A549 treated with GW870086 at 1 μM for 4 hours (cell line): ENCODE results near the gene ERCC1. TPM values are rescaled to one million over a fixed set of nuclear protein-coding genes. Genes with fewer than 3 reads are reported as not detected.

Experiments
- total RNA-seq: library from RNA; stranded (reverse); fragments of 200-300 nt; extraction: Qiagen RNA extraction; gene quantifications from 5 replicates; pipeline ENCODE4 v1.2.3, GENCODE V29; 2022; ENCODE audit warnings: low read depth

Gene ERCC1
- 146 to 178 TPM (median 168 TPM) in 5 replicates for total RNA-seq

DNA sequence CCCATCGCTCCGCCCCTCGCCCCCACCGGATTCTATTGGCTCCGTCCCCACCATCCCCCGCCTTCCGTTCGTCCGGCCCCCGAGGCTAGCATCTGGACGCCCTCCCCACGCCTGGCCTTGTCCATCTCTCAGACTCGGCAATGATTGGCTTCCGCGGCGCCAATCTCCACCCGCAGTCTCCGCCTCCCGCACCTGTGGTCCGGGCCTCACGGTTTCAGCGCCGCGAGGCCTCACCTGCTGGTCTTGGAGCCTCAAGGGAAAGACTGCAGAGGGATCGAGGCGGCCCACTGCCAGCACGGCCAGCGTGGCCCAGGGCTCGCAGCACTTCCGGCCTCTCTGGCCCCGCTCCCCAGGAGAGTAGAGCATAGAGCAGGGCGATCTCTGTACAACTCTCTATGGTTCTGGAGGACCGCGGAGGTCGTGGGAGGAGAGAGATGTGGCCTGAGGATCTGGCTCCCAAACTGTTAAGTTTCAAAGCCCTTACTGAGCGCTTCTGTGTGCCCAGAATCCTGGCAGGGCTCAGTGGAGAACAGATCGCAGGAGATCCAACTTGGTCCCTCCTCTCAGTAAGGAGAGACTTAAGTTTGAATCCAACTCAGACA is at the start of gene ERCC1:
Gene ERCC1 (minus strand): TSS at position 329 of the 602 bp plus-strand sequence. CDS start 543 bp downstream, outside the sequence.

DNA sequence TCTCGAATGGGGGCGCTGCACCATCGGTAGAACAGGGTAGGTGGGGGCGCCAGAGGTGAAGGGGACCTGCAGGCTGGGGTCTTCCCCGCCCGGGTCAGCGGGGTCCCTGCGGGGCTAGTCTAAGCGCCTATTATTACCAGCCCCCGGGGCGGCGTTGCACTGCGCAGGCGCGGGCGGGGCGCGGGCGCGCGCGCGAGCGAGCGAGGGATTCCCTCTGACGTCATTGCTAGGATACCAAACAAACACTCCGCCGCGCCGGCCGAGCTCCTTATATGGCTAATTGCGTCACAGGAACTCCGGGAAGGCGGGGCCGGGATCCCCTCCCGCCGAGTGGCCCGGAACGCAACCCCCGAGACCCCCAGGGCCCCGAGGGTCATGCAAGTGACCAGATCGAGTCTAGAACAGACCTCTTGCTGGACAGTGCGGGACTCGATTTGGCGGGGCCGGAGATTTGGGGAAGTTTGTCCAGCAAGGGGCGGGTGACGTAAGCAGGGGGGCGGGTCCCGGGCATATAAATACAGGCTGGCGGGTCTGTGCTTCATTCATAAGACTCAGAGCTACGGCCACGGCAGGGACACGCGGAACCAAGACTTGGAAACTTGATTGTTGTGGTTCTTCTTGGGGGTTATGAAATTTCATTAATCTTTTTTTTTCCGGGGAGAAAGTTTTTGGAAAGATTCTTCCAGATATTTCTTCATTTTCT is 43.9 kb upstream of the ERCC1 start, which contains the start of gene FOSB:
Gene FOSB (plus strand): TSS at position 541 of the 703 bp plus-strand sequence. CDS start 591 bp downstream, outside the sequence.

DNA sequence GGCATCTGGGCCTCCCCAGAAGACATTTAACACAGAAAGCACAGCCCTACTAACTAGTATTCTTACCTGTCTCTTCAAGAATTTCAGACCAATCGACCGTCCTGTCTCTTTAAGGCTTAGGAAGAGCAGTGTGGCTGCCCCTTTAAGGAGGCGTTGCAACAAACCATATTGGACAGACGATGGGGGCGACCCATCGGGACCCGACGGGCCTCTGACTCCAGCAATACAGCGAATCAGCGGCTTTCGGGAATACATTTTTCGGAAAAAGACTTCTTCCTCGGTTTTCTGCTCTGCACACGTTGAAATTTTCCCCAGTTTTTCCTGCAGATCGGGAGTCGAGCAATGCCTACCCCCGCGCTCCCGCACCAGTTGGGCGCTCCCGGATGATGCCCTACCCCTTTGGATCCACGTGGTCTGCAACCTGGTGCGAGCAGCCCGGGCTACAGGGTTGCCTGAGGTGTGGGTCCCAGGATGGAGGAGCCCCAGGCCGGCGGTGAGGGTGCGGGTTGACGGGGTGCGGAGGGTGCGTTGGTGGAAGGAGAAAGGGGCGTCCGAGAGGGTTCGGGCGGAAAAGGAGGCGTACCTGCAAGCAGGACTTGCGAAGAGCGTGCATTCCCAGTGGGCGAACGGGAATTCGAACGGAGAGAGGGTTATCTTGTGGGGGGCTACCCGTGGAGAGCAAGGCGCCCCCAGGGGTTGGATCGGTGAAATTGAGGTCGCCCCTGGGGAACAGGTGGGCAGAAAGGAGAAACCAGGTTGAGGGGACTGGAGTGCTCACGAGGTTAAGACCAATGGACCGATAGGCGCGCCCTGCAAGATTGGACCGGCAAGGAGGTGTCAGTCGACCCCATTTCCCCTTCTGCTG is 17.3 kb downstream of the ERCC1 start, which contains the start of gene POLR1G:
Gene POLR1G (plus strand): TSS at position 419 of the 865 bp plus-strand sequence. CDS start 53 bp downstream, at position 472.

DNA sequence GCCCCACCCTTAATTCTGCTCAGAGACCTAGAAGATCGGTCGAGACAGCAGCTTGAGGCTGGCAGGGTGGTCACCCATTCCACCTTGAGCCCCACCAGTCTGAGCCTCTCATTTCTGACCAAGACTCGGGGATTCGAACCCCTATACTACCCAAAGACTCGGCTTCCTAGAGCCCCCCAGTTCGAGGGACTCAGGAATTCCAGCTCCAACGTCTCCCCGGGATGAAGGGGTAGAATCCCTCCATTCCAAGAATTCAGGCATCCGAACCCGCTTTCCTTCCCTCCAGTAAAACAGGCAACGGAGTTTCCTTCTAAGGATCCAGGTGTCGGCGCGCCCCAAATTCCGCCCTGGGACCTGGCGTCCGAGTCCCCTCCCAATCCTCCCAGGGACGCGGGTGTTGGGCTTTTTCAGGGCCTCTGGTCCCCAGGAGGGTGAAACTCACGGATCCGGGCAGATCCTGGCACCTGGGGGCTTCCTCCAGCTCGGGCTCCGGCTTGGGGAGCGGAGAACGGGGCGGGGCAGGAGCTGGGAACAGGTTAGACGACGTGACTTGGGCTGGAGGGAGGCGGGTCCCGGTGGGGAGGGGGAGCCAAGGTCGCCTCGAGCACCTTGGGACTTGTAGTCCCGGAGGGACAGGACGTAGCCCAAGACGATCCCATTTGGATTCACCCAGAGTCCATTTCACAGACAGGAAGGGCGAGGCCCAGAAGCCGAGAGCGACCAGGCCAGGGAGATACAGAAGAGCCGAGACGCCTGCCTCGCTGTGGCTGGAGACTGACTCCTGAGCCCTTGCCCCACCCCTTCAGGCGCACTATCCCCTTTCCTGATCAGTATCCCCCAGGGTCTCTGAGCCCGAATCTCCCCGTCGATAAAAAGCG is 18.9 kb downstream of the ERCC1 start, which contains the start of gene PPP1R13L:
Gene PPP1R13L (minus strand): TSS at position 513 of the 878 bp plus-strand sequence. CDS start 6,751 bp downstream, outside the sequence.

DNA sequence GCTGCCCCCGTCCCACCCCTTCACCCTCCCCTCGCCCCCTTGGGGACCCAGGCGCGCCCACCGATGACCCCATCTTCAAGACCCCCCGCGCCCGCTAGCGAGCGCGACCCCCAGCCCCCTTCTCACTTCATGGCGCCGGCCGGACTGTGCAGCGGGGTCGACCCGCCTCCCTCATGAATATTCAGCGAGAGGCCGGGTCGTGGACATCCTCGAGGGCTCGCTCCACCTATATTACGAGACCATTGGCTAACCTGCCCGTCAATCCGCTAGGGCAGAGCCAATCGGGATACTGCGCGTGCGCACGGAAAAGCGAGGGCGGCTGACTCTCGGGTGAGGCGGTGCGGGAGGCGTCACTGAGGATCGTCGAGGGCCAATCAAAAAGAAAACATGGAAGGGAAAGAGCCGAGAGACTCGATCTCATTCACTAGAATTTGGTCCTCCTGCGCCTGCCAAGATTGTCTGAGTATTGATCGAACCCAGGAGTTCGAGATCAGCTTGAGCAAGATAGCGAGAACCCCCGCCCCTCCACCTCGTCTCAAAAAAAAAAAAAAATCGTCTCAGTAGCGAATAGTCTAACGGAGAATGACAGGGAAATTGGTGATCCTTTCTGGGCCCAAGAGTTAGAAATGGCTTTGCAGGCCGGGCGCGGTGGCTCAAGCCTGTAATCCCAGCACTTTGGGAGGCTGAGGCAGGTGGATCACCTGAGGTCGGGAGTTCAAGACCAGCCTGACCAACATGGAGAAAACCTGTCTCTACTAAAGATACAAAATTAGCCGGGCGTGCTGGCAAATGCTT is 53.1 kb downstream of the ERCC1 start, which contains the start of gene ERCC2:
Gene ERCC2 (minus strand): TSS at position 164 of the 795 bp plus-strand sequence. CDS start 33 bp downstream, at position 131.

Other genes starting within 250 kb of the ERCC1 start
- 39.1 to 47.2 TPM (median 42.7 TPM) in 5 replicates for gene TRAPPC6A, start 245.7 kb downstream of the ERCC1 start, total RNA-seq
- gene BLOC1S3, start 245.1 kb downstream of the ERCC1 start, total RNA-seq = 14.5 to 19.8 TPM (median 17.6 TPM) in 5 replicates
- gene EXOC3L2, start 178.5 kb downstream of the ERCC1 start, total RNA-seq = 1.2 to 2.3 TPM (median 1.7 TPM) in 5 replicates
- gene MARK4, start 172.6 kb downstream of the ERCC1 start, total RNA-seq = 6.5 to 9.8 TPM (median 7.1 TPM) in 5 replicates
- 0.10 TPM in 1 of 5 replicates, not detected in the others for gene CKM, start 101.0 kb downstream of the ERCC1 start, total RNA-seq
- gene KLC3, start 83.2 kb downstream of the ERCC1 start, total RNA-seq = 0.41 to 0.78 TPM (median 0.65 TPM) in 5 replicates
- gene ERCC2, start 53.3 kb downstream of the ERCC1 start, total RNA-seq = 10.7 to 13.6 TPM (median 12.8 TPM) in 5 replicates
- 36.0 to 42.8 TPM (median 38.5 TPM) in 5 replicates for gene PPP1R13L, start 18.8 kb downstream of the ERCC1 start, total RNA-seq
- 43.2 to 53.5 TPM (median 49.7 TPM) in 5 replicates for gene POLR1G, start 17.3 kb downstream of the ERCC1 start, total RNA-seq
- gene FOSB, start 44.1 kb upstream of the ERCC1 start, total RNA-seq = 8.6 to 16.5 TPM (median 13.5 TPM) in 5 replicates
- 10.7 to 18.4 TPM (median 12.8 TPM) in 5 replicates for gene RTN2, start 73.1 kb upstream of the ERCC1 start, total RNA-seq
- 6.9 to 9.6 TPM (median 8.7 TPM) in 5 replicates for gene PPM1N, start 74.5 kb upstream of the ERCC1 start, total RNA-seq
- gene VASP, start 83.6 kb upstream of the ERCC1 start, total RNA-seq = 200 to 267 TPM (median 250 TPM) in 5 replicates
- gene OPA3, start 160.9 kb upstream of the ERCC1 start, total RNA-seq = 12.7 to 20.1 TPM (median 18.1 TPM) in 5 replicates
- 0.14 to 0.34 TPM (median 0.27 TPM) in 5 replicates for gene GPR4, start 178.3 kb upstream of the ERCC1 start, total RNA-seq
- 17.2 to 24.8 TPM (median 22.8 TPM) in 5 replicates for gene EML2, start 215.5 kb upstream of the ERCC1 start, total RNA-seq
- gene GIPR, start 244.3 kb upstream of the ERCC1 start, total RNA-seq = 2.4 to 5.1 TPM (median 3.9 TPM) in 5 replicates